HepG2 (cell line): ENCODE measurements around the gene L3MBTL3. TPM values are rescaled to one million over a fixed set of nuclear protein-coding genes. Genes with fewer than 3 reads are reported as not detected.
A peak's percentile ranks its signal among the peaks of the same experiment; 100 is the strongest.

ENCODE experiments used
- ATAC-seq: fragments of 200-7000 bp; cut with Tn5 transposase; 3 replicates; pipeline ENCODE4 v1.9.1; 2020; ENCODE audit warnings: mild to moderate bottlenecking, moderate library complexity
- BruUV-seq: library from RNA; stranded (reverse); fragments of 400-500 nt; replicated peaks from 2 replicates; lab custom pipeline; 2021; lab: Mats Ljungman, UMichigan
- CTCF ChIA-PET: fragments of 300-600 bp; formaldehyde crosslinking; extraction: SDS; loops from one replicate; lab custom pipeline; 2021; ENCODE audit warnings: low total read pairs, inconsistent platforms, low intra/inter-chr PET ratio; lab: Yijun Ruan, JAX
- POLR2A ChIA-PET: fragments of 350-600 bp; sonication (Branson Sonifier 250); formaldehyde crosslinking; loops from one replicate; lab custom pipeline; 2020; ENCODE audit warnings: antibody characterized with exemption, inconsistent platforms; lab: Yijun Ruan, JAX
- DNase-seq: peaks from one replicate; pipeline ENCODE4 v3.0.0-alpha.2; 2015; ENCODE audit warnings: low spot score
- FAIRE-seq: peaks from 3 replicates; lab custom pipeline; 2011; peaks lifted over from hg19 to GRCh38; lab: Jason Lieb, UNC
- H2AFZ ChIP-seq: one replicate; pipeline ENCODE4 v1.6.1; 2011; ENCODE audit warnings: low read length, inconsistent platforms
- H3K27ac ChIP-seq: fragments of 300-600 bp; 3 replicates; pipeline ENCODE4 v1.8.0; 2011; ENCODE audit warnings: mixed run types, mild to moderate bottlenecking, mixed read lengths, low read length, inconsistent platforms; ENCODE audit not compliant: insufficient read depth; ENCODE audit errors: extremely low read length
- H3K27me3 ChIP-seq, 2 experiments: fragments of 200-600 bp in 1 of 2; 2 replicates in 1 of 2; 3 replicates in 1 of 2; pipeline versions ENCODE4 v1.6.0 to v1.8.0; 2011; ENCODE audit warnings: low read length in 2 of 2, mild to moderate bottlenecking in 2 of 2, moderate library complexity in 2 of 2, inconsistent platforms in 1 of 2; ENCODE audit not compliant: insufficient read depth in 2 of 2, control insufficient read depth in 1 of 2
- H3K36me3 ChIP-seq, 2 experiments: fragments of 200-600 bp in 1 of 2; replicated peaks in 1 of 2; 2 replicates in 1 of 2; 3 replicates in 1 of 2; pipeline versions ENCODE4 v1.5.1 to v1.8.0; 2011; ENCODE audit warnings: low read length in 2 of 2, inconsistent platforms in 1 of 2; ENCODE audit not compliant: insufficient read depth in 2 of 2, control insufficient read depth in 1 of 2
- H3K4me1 ChIP-seq: 2 replicates; pipeline ENCODE4 v1.5.1; 2012; ENCODE audit warnings: low read length, inconsistent platforms; ENCODE audit not compliant: insufficient read depth
- H3K4me2 ChIP-seq: 2 replicates; pipeline ENCODE4 v1.6.0; 2011; ENCODE audit warnings: low read depth, low read length, inconsistent platforms
- H3K4me3 ChIP-seq, 3 experiments: fragments of 200-600 bp in 1 of 3; sonication (generic), shearing (Covaris generic) in 1 of 3; replicated peaks in 1 of 3; 2 replicates each; pipeline ENCODE4 v1.5.1; 2011 to 2016; ENCODE audit warnings: low read length in 3 of 3, inconsistent platforms in 2 of 3, low read depth in 2 of 3, mild to moderate bottlenecking in 2 of 3, control low read depth in 1 of 3, mixed read lengths in 1 of 3; ENCODE audit not compliant: insufficient read depth in 1 of 3
- H3K79me2 ChIP-seq: one replicate; pipeline ENCODE4 v1.6.1; 2011; ENCODE audit warnings: low read length, inconsistent platforms; ENCODE audit not compliant: insufficient read depth
- H3K9ac ChIP-seq: 2 replicates; pipeline ENCODE4 v1.6.0; 2011; ENCODE audit warnings: mild to moderate bottlenecking, low read depth, low read length, inconsistent platforms; ENCODE audit not compliant: insufficient read depth
- H3K9me3 ChIP-seq: 2 replicates; pipeline ENCODE4 v1.5.1; 2012; ENCODE audit warnings: mild to moderate bottlenecking, low read length
- H4K20me1 ChIP-seq: 2 replicates; pipeline ENCODE4 v1.6.0; 2011; ENCODE audit warnings: inconsistent platforms, mild to moderate bottlenecking, low read length, moderate library complexity; ENCODE audit not compliant: insufficient read depth
- ATF4 ChIP-seq, 2 experiments: fragments of 450-650 bp in 1 of 2; sonication (generic) in 1 of 2; formaldehyde crosslinking; IDR thresholded peaks; 2 replicates each; pipeline versions ENCODE4 v1.5.0 to v1.8.0; 2020 to 2022; ENCODE audit warnings: mild to moderate bottlenecking in 1 of 2, missing genetic modification reagents in 1 of 2
- CHCHD3 ChIP-seq: sonication (generic); formaldehyde crosslinking; IDR thresholded peaks from 2 replicates; pipeline ENCODE4 v1.8.0; 2022; ENCODE audit warnings: mild to moderate bottlenecking, missing genetic modification reagents, moderate library complexity
- GZF1 ChIP-seq: sonication (generic); formaldehyde crosslinking; IDR thresholded peaks from 2 replicates; pipeline ENCODE4 v1.5.1; 2020; ENCODE audit warnings: mild to moderate bottlenecking, missing genetic modification reagents
- HNRNPK ChIP-seq: fragments of 200-400 bp; formaldehyde crosslinking; IDR thresholded peaks from 2 replicates; pipeline ENCODE4 v1.6.1; 2018; ENCODE audit warnings: low read length, low read depth, moderate library complexity, mild to moderate bottlenecking; ENCODE audit not compliant: poor library complexity, severe bottlenecking
- PCBP1 ChIP-seq: fragments of 200-400 bp; formaldehyde crosslinking; IDR thresholded peaks from 2 replicates; pipeline ENCODE4 v1.6.1; 2017; ENCODE audit warnings: mild to moderate bottlenecking, low read depth, low read length, borderline replicate concordance
- PHF20 ChIP-seq: sonication (generic); formaldehyde crosslinking; IDR thresholded peaks from 2 replicates; pipeline ENCODE4 v1.5.0; 2020; ENCODE audit warnings: mild to moderate bottlenecking, missing genetic modification reagents
- RELA ChIP-seq: sonication (generic); formaldehyde crosslinking; IDR thresholded peaks from 2 replicates; pipeline ENCODE4 v1.4.0; 2020; ENCODE audit warnings: missing genetic modification reagents
- ZNF749 ChIP-seq: sonication (generic); formaldehyde crosslinking; IDR thresholded peaks from 2 replicates; pipeline ENCODE4 v1.8.0; 2022; ENCODE audit warnings: mild to moderate bottlenecking, missing genetic modification reagents, moderate library complexity, borderline replicate concordance
- in situ Hi-C: cut with HindIII; loops from 2 replicates; pipeline ENCODE4 v1.10.0; 2017; ENCODE audit warnings: low pct_unique_long_range_greater_than_20kb; ENCODE audit not compliant: extremely low pct_ligation_motif_present
- intact Hi-C: fragments of 100-400 bp; cut with micrococcal nuclease; formaldehyde crosslinking; loops from one replicate; pipeline ENCODE4 v1.10.0; 2022; ENCODE audit not compliant: unreplicated experiment
- polyA plus RNA-seq, 8 experiments: library from polyadenylated mRNA; depleted of rRNA in 3 of 8; stranded (reverse) in 7 of 8; unstranded in 1 of 8; fragments of >200 nt; fragmentation: Illumina TruSeq in 4 of 8; extraction: Trizol in 4 of 8; gene quantifications; 2 replicates each; pipeline versions ENCODE4 v1.2.1 to v1.2.3, GENCODE V29; 2011 to 2016; ENCODE audit warnings: low read depth in 4 of 8, missing spikeins in 1 of 8, mixed read lengths in 1 of 8; ENCODE audit not compliant: insufficient read depth in 1 of 8
- total RNA-seq, 5 experiments: library from RNA; depleted of rRNA; stranded (reverse); fragments of >200 nt; fragmentation: Illumina TruSeq; extraction: Trizol; gene quantifications; 2 replicates each; pipeline ENCODE4 v1.2.3, GENCODE V29; 2016; ENCODE audit warnings: low read depth in 1 of 5
- TF ChIP-seq, protein P1 (sequence below): sonication (generic); formaldehyde crosslinking; IDR thresholded peaks from 2 replicates; pipeline ENCODE4 v1.9.0; 2021; ENCODE audit warnings: missing genetic modification reagents, borderline replicate concordance

L3MBTL3 gene
- total and polyA plus RNA-seq, 2 of the 13 experiments (the other 11 are each of a cell fraction or from before 2014, with no cell fraction given), result 1.5 to 2.5 TPM

GRCh38 chr6:130182466-130182865 lies 164.1 kb downstream of the L3MBTL3 start:
- no peaks in the 10 kb centered on the region for H3K27me3 ChIP-seq
- no peaks in the 10 kb centered on the region for H4K20me1 ChIP-seq
- in situ Hi-C loops (no loop called here), intact Hi-C loops (no loop called here)
- CTCF ChIA-PET, result no interaction called here
- H3K36me3 ChIP-seq, result no peaks in the 10 kb centered on the region
- no TSS peak for BruUV-seq
- H3K9ac ChIP-seq, result no peak overlapping the region
- H3K4me3 ChIP-seq, result no peak overlapping the region
- POLR2A ChIA-PET, result no interaction called here
- no peak for DNase-seq
- H2AFZ ChIP-seq, result no peak overlapping the region
- no peak for FAIRE-seq
- H3K4me1 ChIP-seq, result no peaks in the 10 kb centered on the region
- H3K79me2 ChIP-seq, result no peaks in the 10 kb centered on the region
- H3K27ac ChIP-seq, result no peak overlapping the region
- H3K9me3 ChIP-seq, result no peaks in the 10 kb centered on the region
- no peak overlapping the region for H3K4me2 ChIP-seq
- TF ChIP-seq GZF1 (no peak), ATF4 (CRISPR knock-in tag; IDR thresholded peaks at IDR 0.05) (no peak), RELA (CRISPR knock-in tag) (no peak), CHCHD3 (CRISPR knock-in tag) (no peak), PCBP1 (0 out of 2 replicates have a peak, but pooled peaks have one; percentile 59), ZNF749 (CRISPR knock-in tag) (no peak), PHF20 (CRISPR knock-in tag) (no peak), HNRNPK (peak; percentile 79)
- TF ChIP-seq, protein P1, sequence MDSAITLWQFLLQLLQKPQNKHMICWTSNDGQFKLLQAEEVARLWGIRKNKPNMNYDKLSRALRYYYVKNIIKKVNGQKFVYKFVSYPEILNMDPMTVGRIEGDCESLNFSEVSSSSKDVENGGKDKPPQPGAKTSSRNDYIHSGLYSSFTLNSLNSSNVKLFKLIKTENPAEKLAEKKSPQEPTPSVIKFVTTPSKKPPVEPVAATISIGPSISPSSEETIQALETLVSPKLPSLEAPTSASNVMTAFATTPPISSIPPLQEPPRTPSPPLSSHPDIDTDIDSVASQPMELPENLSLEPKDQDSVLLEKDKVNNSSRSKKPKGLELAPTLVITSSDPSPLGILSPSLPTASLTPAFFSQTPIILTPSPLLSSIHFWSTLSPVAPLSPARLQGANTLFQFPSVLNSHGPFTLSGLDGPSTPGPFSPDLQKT (CRISPR knock-in tag), result no peak
- no peak for ATAC-seq
